ENCODE data around the gene RB1. TPM values are rescaled to one million over a fixed set of nuclear protein-coding genes. Genes with fewer than 3 reads are reported as not detected.
A peak's percentile ranks its signal among the peaks of the same experiment; 100 is the strongest.

RB1 gene
- total RNA-seq, 1 experiment from 2014 or later, result 57.1 TPM

DNA sequence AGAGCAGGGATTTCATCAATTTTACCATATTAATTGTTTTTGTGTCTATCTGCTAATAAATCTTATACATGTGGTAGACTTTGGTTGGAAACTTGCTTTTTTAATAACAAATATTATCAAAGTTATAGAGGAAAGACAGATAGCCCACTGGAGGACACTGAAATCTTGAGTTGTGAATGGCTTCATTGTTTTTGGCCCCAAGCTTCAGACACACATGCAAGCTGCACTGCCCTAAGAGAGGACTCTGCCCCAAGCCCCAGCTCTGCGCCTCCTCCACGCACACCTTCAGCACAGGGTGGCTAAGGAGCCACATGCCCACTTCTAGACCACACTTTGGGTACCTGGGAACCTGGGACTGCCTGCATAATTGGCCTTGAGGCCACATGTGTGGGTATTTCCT is 194.1 kb downstream of the RB1 start:
- H3K27me3 ChIP-seq (replicated peaks; ENCODE audit: insufficient read depth, low read depth, low read length, poor library complexity), result no peaks in the 10 kb centered on the region
- no peak overlapping the region for H3K27ac ChIP-seq (ENCODE audit: low read depth, low read length, poor library complexity, severe bottlenecking)
- peaks cover 17% of the 10 kb centered on the region for H3K4me1 ChIP-seq (ENCODE audit: insufficient read depth, low read length, poor library complexity, severe bottlenecking)
- BruUV-seq (replicated peaks), result no TSS peak
- H3K9me3 ChIP-seq (ENCODE audit: low read depth, low read length, poor library complexity, severe bottlenecking), result no peaks in the 10 kb centered on the region
- no peak for DNase-seq (ENCODE audit: low spot score)
- ChIA-PET CTCF (no interaction called here), POLR2A (ENCODE audit: low non-redundant PET) (no interaction called here)
- intact Hi-C loops (cut with micrococcal nuclease; ENCODE audit: unreplicated experiment), result no loop called here
- H3K4me3 ChIP-seq (ENCODE audit: low read depth, low read length, poor library complexity, severe bottlenecking), result no peak overlapping the region
- TF ChIP-seq EZH2 (IDR thresholded peaks at IDR 0.05; ENCODE audit: borderline replicate concordance, low read depth, low read length, poor library complexity, severe bottlenecking), result no peak
- TF ChIP-seq, protein P1, sequence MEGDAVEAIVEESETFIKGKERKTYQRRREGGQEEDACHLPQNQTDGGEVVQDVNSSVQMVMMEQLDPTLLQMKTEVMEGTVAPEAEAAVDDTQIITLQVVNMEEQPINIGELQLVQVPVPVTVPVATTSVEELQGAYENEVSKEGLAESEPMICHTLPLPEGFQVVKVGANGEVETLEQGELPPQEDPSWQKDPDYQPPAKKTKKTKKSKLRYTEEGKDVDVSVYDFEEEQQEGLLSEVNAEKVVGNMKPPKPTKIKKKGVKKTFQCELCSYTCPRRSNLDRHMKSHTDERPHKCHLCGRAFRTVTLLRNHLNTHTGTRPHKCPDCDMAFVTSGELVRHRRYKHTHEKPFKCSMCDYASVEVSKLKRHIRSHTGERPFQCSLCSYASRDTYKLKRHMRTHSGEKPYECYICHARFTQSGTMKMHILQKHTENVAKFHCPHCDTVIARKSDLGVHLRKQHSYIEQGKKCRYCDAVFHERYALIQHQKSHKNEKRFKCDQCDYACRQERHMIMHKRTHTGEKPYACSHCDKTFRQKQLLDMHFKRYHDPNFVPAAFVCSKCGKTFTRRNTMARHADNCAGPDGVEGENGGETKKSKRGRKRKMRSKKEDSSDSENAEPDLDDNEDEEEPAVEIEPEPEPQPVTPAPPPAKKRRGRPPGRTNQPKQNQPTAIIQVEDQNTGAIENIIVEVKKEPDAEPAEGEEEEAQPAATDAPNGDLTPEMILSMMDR (conservative IDR thresholded peaks at IDR 0.05; ENCODE audit: low read depth, low read length), result no peak
- no peaks in the 10 kb centered on the region for H3K36me3 ChIP-seq (ENCODE audit: insufficient read depth, low read length, poor library complexity, severe bottlenecking)

DNA sequence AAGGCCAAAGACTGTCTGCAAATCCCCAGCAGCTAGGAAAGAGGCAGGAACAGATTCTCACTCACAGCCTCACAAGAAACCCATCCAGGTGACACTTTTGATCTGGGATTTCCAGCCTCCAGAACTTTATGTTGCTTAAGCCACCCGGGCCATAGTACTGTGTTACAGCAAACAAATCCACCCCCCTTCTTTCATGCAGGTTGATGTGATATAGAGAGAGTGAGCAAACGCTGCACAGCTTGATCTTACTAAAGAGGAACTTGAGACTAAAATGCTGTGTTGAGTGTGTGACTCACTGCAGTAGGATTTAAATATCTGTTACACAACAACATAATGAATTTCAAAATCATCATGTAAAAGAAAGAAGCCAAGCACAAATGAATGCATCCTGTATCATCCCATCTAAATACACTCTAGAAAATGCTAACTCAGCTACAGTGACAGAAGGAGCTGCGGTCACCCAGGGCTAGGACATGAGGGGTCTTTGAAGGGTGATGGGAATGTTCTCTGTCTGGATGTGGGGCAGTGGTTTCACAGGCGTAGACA is 197.2 kb downstream of the RB1 start:
- CTCF ChIA-PET, result interaction anchor here (1.0 kb wide), 1 partner anchor 79 kb away, joined by 4 read pairs; no protein-coding TSS in a partner anchor

DNA sequence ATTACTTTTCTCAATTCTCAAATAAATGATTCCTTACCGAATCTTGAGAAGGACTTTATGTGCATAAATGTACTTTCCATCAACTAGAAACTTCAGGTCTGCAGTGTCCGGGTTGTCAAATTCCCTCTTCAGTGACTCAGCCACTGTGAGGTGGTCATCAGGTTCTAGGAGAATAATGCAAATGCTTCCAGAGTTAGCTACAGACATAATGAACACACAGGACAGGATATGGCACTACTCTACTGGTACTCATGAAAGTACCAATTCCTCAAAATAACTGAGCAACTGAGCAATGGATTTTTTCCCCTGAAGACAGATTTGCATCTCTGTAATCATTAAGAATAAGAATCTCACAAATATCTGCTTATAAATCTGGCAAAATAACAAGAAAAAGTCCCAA is 198.2 kb downstream of the RB1 start:
- H3K9me3 ChIP-seq (ENCODE audit: low read depth, low read length, poor library complexity, severe bottlenecking), result no peaks in the 10 kb centered on the region
- H3K27me3 ChIP-seq (replicated peaks; ENCODE audit: insufficient read depth, low read depth, low read length, poor library complexity), result no peaks in the 10 kb centered on the region
- CTCF ChIA-PET, result no interaction called here
- peaks cover 3% of the 10 kb centered on the region for H3K4me1 ChIP-seq (ENCODE audit: insufficient read depth, low read length, poor library complexity, severe bottlenecking)
- no peak for DNase-seq (ENCODE audit: low spot score)
- TF ChIP-seq EZH2 (IDR thresholded peaks at IDR 0.05; ENCODE audit: borderline replicate concordance, low read depth, low read length, poor library complexity, severe bottlenecking), result no peak
- TF ChIP-seq, protein P1 (conservative IDR thresholded peaks at IDR 0.05; ENCODE audit: low read depth, low read length), result no peak
- H3K27ac ChIP-seq (ENCODE audit: low read depth, low read length, poor library complexity, severe bottlenecking), result no peak overlapping the region
- intact Hi-C loops (cut with micrococcal nuclease; ENCODE audit: unreplicated experiment), result no loop called here
- H3K36me3 ChIP-seq (ENCODE audit: insufficient read depth, low read length, poor library complexity, severe bottlenecking), result no peaks in the 10 kb centered on the region
- no TSS peak for BruUV-seq (replicated peaks)
- POLR2A ChIA-PET (ENCODE audit: low non-redundant PET), result no interaction called here
- H3K4me3 ChIP-seq (ENCODE audit: low read depth, low read length, poor library complexity, severe bottlenecking), result no peak overlapping the region

More for the DNA sequence above, 197.2 kb downstream of the RB1 start:
- no peaks in the 10 kb centered on the region for H3K9me3 ChIP-seq (ENCODE audit: low read depth, low read length, poor library complexity, severe bottlenecking)
- no TSS peak for BruUV-seq (replicated peaks)
- peak; percentile 63 for DNase-seq (ENCODE audit: low spot score)
- TF ChIP-seq EZH2 (IDR thresholded peaks at IDR 0.05; ENCODE audit: borderline replicate concordance, low read depth, low read length, poor library complexity, severe bottlenecking), result no peak
- TF ChIP-seq, protein P1 (conservative IDR thresholded peaks at IDR 0.05; ENCODE audit: low read depth, low read length), result no peak
- no peak overlapping the region for H3K4me3 ChIP-seq (ENCODE audit: low read depth, low read length, poor library complexity, severe bottlenecking)
- H3K27ac ChIP-seq (ENCODE audit: low read depth, low read length, poor library complexity, severe bottlenecking), result no peak overlapping the region
- H3K4me1 ChIP-seq (ENCODE audit: insufficient read depth, low read length, poor library complexity, severe bottlenecking), result peaks cover 3% of the 10 kb centered on the region
- POLR2A ChIA-PET (ENCODE audit: low non-redundant PET), result no interaction called here
- H3K36me3 ChIP-seq (ENCODE audit: insufficient read depth, low read length, poor library complexity, severe bottlenecking), result no peaks in the 10 kb centered on the region
- H3K27me3 ChIP-seq (replicated peaks; ENCODE audit: insufficient read depth, low read depth, low read length, poor library complexity), result no peaks in the 10 kb centered on the region
- intact Hi-C loops (cut with micrococcal nuclease; ENCODE audit: unreplicated experiment), result no loop called here

All from A673 (cell line).